Fibroblast of skin of scalp (primary cell): ENCODE data around the gene FAM20C.

Experiments used
- DNase-seq: peaks from one replicate; pipeline ENCODE4 v3.0.0-alpha.2; 2013

Gene FAM20C

DNA sequence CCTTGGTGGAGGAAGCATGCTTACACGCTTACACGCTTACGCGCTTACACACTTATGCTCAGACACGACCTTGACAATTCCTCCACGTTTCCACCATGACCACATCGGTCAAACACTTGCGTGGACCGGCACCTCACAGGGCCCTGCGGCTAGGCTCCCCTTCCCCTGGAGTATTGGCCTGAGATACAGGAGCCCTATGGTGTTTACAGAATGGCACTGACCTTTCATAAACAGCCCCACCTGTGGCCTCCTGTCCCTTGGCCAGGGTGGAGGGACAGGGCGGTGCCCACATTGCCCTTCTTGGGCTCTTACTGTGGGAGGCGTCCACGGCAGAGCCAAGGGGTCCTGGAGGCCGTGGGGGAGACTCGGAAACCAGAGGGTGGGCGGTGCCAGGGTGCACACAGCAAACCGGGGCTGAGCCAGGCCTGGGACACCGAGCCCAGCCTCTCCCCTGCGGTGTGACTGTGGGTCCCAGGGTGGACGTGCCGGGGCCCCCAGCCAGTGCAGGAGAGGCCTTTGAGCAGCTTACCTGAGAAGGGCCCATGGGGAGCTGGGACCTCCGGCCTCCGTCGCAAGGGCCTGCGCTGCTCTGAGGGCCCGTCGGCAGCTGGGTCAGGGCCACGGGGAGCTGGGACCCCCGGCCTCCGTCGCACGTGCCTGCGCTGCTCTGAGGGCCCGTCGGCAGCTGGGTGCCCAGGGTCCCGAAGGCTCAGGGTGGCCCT lies 53.4 kb downstream of the FAM20C start:
- DNase-seq, result no peak

DNA sequence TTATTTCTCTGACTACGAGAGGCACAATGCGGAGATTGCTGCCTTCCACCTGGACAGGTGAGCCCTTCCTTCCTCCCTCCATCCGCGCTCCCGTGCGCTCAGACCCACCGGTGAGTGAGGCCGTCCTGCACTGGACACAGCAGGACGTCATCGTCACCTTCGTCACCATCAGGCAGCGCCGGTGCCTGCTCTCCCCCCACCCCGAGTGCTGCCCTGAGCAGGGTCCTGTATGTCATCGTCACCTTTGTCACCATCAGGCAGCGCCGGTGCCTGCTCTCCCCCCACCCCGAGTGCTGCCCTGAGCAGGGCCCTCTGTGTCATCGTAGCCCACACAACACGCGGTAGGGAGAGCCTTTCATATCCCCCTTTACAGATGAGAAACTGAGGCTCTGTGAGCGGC lies 54.1 kb downstream of the FAM20C start:
- DNase-seq, result no peak

DNA sequence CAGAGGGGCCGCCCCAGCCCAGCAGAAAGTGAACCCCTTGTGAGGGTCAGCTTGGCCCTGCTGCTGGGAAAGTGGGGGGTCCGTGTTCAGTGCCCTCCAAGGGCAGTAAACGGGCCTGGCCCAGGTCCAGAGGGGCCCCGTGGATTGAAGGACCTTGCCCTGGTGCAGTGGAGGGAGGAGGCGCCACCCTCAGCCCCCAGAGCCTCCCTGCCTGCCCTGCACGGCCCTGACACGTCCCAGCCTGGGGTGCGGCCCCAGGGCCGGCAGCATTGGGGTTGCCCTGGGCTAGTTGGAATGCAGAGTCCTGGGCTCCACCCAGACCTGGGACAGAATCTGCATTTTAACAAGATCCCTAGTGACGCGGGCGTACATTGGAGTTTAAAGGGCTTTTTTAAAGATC lies 54.8 kb downstream of the FAM20C start:
- DNase-seq, result no peak

DNA sequence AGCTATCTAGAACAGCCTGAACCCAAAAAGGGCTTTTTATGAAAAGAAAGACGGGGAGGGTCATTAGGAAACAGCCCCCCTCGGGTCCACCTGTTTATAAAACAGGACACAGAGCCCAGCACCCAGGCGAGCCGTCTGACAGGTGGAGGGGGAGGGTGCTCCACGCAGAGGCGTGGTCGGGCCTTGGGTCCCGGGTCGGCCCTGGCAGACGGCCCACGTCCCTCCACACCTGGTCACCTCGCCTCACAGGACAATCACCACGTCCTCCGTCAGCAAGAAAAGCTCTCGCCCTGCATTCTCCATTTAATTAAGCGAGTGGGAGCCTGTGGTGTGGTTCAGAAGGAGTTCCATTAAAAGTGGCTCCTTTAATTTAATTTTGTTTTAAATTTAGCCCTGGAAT lies 55.3 kb downstream of the FAM20C start:
- DNase-seq, result no peak

DNA sequence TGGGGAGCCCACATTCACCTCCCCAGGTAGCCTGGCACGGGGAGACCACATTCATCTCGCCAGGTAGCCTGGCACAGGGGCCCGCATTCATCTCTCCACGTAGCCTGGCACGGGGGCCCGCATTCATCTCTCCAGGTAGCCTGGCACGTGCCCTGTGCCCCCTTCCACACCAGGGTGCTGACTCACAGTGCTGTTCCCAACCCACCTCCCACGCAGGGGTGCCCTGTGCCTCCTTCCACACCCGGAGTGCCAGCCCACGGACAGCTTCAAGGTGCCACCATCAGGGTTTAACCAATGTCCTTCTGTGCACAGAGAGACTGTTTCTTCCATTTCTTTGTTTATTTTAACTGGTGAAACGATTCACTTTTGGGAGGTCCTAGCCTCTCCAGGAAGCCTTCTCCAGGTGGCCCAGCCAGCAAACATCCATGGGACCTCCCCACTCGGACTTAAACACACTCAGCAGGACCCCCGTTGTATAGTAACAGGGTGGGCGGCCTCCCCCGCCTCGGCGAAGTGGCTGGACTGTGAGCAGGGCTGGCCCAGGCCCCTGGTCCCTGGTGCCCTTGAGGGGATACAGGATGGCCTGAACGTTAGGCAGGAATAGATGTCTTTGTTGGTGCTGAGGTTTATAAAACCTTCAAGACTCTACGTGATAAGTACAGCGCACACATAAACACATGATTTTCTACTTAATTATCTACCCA lies 56.5 kb downstream of the FAM20C start:
- no peak for DNase-seq

DNA sequence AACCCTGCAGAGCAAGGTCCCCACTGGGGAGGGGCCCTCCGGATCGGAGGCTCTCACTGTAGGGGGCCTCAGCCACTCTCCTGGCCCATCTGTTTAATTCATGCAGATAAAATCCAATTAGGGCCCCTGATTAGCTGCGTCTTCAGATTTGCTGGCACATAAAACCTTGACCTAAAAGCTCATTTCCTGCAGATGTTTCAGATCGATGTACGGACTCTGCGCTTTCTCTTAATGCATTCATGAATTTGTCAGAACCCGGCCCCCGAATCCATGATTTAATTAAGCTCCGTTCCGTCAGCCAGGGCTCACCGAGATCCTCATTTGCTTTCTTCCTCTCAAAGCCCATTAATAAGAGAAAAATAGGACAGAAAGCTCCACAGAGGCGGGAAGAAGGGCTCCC lies 57.6 kb downstream of the FAM20C start:
- DNase-seq, result no peak

DNA sequence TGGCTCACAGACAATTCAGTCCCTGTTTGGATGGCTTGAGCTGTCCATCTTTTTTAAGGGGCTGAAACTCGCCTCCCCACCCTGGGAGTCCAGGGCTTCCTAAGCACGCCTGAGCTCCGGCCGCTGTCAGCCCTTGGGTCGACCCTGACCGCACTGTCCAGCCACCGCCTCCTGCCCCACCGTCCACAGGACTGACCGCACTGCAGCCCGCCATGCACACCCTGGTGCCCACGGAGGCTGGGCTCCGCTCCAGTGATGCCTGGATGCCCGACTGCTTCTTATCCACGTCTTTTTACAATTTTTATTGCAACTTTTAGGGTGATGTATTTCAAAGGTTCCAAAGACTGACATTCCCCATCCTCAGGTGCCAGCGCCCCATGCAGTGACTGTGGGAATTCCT lies 58.2 kb downstream of the FAM20C start:
- no peak for DNase-seq

DNA sequence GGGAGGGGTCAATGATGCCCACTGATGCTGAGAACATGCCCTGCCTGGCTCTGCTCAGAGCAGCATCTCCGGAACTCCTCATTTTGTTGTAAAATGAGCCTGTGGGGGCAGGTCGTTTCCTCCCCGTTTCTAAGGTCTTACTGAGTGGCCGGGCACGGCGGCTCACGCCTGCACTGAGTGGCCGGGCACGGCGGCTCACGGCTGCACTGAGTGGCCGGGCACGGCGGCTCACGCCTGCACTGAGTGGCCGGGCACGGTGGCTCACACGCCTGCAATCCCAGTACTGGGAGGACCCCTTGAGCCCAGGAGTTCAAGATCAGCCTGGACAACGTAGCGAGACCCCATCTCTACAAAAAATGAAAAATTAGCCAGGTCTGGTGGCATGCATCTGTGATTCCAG lies 58.6 kb downstream of the FAM20C start:
- DNase-seq, result no peak

DNA sequence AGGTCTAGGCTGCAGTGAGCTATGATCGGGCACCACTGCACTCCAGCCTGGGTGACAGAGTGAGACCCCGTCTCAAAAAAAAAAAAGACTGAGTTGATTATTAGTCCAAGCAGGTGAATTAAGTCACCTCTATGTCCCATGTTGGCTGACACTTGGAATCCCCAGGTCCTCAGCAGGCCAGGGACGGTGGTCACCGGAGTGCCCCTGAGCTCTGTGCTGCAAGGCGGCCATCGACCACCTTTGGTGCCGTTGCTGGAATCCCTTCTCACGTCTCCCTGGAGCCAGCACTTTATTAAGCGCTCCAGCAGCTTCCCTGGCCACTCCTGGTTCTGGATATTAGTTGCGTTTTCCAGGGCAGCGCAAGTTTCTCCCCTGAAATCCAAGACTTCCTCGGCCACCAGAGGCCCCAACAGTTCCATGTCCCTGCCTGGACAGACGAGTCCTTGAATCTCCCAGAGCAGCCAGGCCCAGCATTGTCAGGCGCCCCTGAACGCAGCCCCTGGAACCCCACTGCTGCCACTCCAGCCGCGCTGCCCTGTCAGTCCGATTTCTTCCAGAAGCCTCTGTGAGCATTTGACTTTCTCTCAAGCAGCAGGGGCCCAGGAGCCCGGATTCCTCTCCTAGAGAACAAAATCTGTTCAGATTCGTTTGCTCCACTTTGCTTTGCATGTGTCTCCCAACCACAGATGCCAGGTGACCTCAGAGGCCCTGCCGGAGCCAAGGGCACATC lies 59.2 kb downstream of the FAM20C start:
- no peak for DNase-seq

DNA sequence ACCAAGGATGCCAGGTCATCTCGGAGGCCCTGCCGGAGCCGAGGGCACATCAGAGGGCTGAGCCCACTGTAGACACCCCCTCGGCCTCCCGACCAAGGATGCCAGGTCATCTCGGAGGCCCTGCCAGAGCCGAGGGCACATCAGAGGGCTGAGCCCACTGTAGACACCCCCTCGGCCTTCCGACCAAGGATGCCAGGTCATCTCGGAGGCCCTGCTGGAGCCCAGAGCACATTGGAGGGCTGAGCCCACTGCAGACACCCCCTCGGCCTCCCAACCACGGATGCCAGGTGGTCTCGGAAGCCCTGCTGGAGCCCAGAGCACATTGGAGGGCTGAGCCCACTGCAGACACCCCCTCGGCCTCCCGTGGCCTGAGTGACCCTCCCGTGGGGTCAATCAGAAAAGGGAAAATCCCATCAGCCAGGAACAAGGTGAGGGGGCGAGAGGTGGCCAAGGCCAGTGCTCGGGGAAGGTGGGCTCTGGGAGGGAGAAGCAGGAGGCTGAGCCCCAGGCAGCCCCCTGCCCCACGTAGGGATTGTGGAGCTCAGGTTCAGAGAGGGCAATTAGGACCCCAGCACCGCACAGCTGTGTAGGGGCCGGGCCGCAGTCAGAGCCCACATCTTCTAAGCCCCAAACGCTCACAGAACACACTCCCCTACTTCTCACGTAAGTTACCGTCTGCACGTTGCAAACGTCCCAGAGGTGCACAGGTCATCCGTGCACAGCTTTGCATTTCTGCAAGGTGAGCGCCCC lies 60.0 kb downstream of the FAM20C start:
- DNase-seq, result no peak

DNA sequence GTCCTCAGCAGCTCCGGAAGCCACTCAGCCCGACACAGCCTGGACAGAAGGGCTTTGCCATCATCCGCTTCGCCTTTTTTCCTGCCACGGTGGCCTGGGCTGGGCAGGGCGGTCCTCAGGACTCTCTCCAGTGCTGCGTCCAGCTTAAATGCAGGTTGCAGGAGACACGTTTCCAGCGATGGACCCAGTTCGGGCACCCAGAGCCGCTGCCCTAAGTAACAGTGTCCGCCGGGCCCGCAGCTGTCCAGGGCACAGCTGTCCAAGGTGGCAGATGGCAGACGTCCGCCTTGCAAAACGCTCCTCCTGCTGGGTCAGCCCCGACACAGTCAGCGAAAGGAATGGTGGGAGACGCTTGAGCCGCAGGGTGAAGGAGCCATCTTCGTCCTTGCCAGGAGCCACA lies 60.6 kb downstream of the FAM20C start:
- DNase-seq, result no peak

DNA sequence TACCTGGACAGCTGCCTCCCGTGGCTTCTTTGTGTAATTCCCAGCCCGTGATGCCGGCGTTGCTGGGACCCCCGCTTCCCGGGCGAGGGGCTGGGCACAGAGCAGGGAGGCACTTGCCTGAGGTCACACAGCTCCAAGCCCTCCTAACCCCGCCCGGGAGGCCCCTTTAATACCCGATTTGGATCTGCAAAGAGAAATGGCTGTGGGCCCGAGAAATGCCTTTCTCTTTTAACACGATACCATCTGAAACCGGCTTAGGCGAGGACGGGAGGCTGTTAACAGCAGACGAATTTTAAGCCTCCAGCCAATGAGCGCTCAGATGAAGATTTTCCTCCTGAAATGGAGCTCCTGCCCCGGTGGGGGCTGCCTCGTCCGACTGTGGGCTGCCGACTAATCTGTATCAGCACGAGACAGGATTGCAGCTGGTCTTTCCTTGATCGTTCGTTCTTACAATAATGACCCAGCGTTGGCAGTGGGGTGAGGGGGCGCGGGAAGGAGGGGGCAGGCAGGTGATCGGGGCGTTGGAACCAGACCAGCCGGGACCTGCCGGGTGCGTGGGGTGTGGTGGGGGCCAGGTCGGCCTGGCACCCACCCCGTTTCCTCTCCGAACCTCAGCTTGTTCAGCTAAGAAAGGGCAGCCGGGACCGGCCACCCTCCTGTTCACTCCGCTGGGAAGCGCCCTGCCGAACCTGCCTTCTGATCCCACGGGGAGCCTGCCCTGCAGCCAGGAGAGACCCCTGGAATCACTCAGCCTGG lies 61.4 kb downstream of the FAM20C start:
- DNase-seq, result no peak

DNA sequence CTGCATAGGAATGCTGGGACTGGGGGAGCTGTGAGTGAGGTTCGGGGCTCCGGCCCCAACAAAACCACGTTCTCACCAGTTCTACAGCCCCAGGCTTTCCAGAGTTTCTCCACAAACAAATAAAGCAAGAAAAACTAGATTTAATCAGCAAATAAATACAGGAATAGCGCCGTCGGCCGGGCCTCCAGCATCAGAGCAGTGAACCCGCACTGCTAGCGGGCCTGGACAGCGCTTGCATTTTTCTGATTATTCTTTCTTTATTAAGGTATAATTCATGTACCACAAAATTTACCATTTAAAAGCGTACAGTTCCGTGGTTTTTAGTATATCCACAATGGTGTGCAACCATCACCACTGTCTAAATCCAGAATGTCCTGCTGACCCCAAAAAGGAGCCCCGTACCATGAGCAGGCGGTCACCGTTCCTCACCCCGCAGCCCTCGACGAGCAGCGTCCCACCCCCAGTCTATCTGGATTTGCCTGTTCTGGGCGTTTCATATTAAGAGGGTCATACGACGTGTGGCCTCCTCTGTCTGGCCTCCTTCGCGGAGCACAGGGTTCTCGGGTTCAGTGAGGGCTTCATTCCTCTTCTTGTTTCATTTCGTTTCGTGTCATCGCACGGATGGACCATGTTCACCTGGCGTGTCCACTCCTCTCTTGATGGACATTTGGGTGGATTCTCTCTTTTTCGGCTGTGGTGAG lies 62.1 kb downstream of the FAM20C start:
- DNase-seq, result no peak

DNA sequence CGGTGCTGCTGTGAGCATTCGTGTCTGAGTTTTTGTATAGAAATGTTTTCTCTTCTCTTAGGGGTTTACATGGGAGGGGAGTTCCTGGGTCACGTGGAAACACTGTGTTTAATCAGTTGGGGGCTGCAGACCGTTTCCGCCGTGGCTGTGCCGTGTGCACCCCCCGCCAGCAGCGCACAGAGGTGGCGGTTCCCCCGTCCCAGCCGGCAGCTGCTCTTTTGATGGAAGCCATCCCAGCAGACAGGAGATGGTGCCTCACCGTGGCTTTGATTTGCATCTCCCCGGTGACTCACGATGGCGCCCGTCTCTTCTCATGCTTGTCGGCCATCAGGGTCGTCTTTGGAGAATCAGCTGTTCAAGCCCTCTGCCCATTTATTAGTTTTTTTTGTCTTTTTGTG lies 62.7 kb downstream of the FAM20C start:
- no peak for DNase-seq

DNA sequence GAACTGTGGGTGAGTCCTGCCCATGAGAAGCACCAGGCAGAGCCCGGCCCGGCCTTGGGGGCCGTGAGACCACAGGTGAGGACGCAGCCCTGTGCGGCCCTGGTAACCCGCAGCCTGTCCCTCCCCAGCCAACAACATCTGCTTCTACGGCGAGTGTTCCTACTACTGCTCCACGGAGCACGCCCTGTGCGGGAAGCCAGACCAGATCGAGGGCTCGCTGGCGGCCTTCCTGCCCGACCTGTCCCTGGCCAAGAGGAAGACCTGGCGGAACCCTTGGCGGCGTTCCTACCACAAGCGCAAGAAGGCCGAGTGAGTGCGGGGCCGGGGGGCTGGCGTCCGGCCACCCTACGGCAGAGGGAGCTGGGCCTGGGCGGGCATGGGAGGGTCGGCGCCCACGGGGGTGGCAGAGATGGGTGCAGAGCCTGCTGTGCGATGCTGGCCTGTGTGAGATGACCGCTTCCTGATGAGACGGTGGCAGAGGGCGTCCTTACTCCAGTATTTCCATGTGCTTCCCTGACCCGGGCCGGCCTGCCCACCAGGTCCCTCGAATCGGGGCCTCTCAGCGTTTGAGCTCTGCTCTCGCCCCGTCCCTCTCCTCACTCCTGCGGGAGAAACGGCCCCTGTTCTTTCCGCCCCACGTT lies 63.5 kb downstream of the FAM20C start:
- DNase-seq, result no peak

DNA sequence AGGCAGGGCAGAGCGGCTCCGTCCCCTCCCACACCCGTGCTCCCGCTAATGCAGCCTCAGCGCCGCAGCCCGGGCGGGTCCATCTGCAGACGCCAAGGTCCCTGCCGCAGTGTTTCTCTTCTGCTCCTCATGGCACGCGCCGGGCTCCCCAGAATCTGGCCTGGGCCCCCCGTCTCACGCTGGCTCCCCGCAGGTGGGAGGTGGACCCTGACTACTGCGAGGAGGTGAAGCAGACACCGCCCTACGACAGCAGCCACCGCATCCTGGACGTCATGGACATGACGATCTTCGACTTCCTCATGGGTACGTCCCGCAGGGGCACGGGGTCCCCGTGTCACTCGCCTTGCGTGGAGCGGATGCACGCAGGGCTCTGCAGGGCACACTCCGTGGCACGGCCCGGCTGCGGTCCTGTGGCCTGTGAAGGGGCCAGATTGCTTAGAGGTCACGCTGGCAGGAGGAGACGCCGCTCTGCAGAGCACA lies 64.1 kb downstream of the FAM20C start:
- DNase-seq, result no peak

DNA sequence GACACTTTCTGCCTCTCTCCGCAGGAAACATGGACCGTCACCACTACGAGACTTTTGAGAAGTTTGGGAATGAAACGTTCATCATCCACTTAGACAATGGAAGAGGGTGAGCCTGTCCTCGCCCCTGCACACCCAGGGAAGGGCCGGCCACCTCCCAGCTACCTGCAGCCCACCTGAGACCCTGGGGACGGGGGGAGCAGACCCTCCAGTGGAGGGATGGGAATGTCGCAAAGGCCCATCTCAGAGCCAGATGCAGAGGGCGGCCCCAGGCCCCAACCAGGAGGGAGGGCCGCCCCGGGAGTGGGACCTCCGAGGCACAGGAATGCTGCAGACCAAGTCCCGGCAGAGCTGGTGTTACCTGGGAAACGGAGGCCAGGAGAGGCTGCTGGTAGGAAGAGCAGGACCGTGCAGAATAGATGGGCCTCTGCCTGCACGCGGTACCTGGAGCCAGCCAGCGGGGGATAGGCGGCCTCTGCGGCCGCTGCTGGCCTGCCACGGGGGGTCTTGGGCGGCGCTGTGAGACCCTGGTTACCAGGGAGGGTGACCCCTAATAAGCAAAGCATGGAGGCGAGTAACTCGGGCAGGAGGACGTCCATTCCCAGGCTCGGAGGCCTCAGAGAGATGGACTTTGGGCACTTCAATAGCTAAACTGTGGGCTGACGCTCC lies 64.7 kb downstream of the FAM20C start:
- no peak for DNase-seq

DNA sequence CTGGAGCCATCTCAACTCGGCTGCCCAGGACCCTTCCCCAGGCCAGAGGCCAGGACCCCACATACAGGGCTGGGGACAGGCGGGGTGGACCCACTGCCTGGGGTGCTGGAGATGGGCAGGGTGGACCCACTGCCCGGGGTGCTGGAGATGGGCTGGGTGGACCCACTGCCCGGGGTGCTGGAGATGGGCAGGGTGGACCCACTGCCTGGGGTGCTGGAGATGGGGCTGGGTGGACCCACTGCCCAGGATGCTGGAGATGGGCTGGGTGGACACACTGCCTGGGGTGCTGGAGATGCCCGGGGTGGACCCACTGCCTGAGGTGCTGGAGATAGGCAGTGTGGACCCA lies 65.2 kb downstream of the FAM20C start:
- DNase-seq, result no peak

DNA sequence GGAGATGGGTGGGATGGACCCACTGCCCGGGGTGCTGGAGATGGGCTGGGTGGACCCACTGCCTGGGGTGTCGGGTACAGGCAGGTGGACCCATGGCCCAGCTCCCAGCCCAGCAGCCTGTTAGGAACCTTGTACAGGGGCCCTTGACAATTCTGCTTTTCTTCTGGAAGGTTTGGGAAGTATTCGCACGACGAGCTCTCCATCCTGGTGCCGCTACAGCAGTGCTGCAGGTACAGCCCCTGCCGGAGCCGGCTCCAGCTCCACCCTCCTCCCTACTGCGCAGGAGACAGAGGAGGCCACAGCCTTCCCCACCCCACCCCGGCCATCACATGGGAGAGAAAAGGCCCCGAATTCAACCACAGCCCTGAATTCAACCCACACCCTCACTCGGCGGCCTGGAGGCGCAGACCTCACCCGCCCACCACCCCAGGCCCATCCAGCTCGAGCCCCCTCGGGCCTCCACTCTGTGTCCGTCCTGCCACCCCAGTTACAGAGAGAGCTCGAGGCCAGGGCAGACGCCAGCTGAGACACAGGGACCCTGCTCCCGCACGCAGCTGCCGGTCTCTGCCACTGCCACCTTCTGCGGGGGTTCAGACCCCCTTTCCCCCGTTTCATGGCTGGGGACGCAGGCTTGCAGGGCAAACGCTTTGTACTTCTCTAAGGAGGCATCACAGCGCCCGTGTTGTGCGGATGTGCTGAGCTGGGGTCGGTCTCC lies 66.3 kb downstream of the FAM20C start:
- DNase-seq, result no peak

DNA sequence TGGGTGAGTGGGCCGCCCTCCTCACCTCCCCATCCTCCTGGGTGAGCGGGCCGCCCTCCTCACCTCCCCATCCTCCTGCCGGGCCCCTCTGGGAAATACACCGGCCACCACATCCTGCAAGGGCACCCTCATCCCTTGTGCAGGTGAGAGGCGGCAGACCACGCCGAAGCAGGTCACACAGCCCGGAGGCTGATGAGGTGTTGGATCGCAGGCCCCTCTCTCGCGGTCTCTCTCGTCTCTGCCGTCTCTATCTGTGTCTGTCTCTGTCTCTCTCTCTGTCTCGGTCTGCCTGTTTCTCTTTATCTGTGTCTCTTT lies 66.8 kb downstream of the FAM20C start:
- DNase-seq, result no peak
